Coronary artery (tissue), 2 donors: Measurements from ENCODE around the gene WDR18.

Experiments
- DNase-seq: peaks from one replicate; pipeline ENCODE4 v3.0.0-alpha.2; 2017; ENCODE audit warnings: low spot score
- H3K27ac ChIP-seq, 2 donors: fragments of 200-600 bp; sonication (generic); one replicate each; pipeline ENCODE4 v1.5.1; 2016 to 2019
- H3K4me3 ChIP-seq: fragments of 200-600 bp; sonication (generic); 2 replicates; pipeline ENCODE4 v1.5.1; 2016; ENCODE audit warnings: mild to moderate bottlenecking, moderate library complexity
- CTCF ChIP-seq: fragments of 200-600 bp; sonication (generic); IDR thresholded peaks from one replicate; pipeline ENCODE4 v1.5.1; 2019; ENCODE audit warnings: antibody characterized with exemption

Gene WDR18

GRCh38 chr19:1042689-1043511 is 58.8 kb downstream of the WDR18 start:
- TF ChIP-seq CTCF: no peak
- Histone ChIP-seq H3K27ac (no peak overlapping the region), H3K4me3 (no peak overlapping the region)
- no peak for DNase-seq
